GM10266 (cell line): Measurements from ENCODE around the gene ACTN1.

Experiments used
- DNase-seq: peaks from one replicate; pipeline ENCODE4 v3.0.0; 2012; ENCODE audit errors: extremely low spot score
- CTCF ChIP-seq: IDR thresholded peaks from 2 replicates; pipeline ENCODE4 v1.5.1; 2012; ENCODE audit warnings: mild to moderate bottlenecking, low read depth; ENCODE audit not compliant: control insufficient read depth, insufficient read depth; ENCODE audit errors: missing control alignments

ACTN1 gene

GRCh38 chr14:68928770-68929550 lies 50.1 kb downstream of the ACTN1 start:
- no peak for TF ChIP-seq CTCF
- no peak for DNase-seq

- DNase-seq = no peak
- no peak for TF ChIP-seq CTCF
These were observed 51.0 kb downstream of the ACTN1 start for GRCh38 chr14:68927956-68928675.

- no peak for DNase-seq
- no peak for TF ChIP-seq CTCF
These were observed 52.0 kb downstream of the ACTN1 start for GRCh38 chr14:68927089-68927488.

GRCh38 chr14:68926236-68926635 lies 52.9 kb downstream of the ACTN1 start:
- TF ChIP-seq CTCF = no peak
- no peak for DNase-seq

GRCh38 chr14:68925373-68925772 lies 53.7 kb downstream of the ACTN1 start:
- DNase-seq = no peak
- TF ChIP-seq CTCF = no peak

GRCh38 chr14:68924186-68925158 lies 54.6 kb downstream of the ACTN1 start:
- TF ChIP-seq CTCF = no peak
- no peak for DNase-seq
